ENCODE data around the gene FPR2. TPM values are rescaled to one million over a fixed set of nuclear protein-coding genes. Genes with fewer than 3 reads are reported as not detected.

The FPR2 gene
- total and polyA plus RNA-seq, 10 of the 15 experiments (the other 5 are each of a cell fraction or from before 2014, with no cell fraction given) = not detected

- H4K20me1 ChIP-seq (ENCODE audit: control insufficient read depth, insufficient read depth) = no peaks in the 10 kb centered on the region
- no peak overlapping the region for H3K9ac ChIP-seq (ENCODE audit: control insufficient read depth, insufficient read depth, low read length)
- no peak overlapping the region for H3K4me3 ChIP-seq
- RAD21 ChIA-PET (ENCODE audit: unreplicated experiment) = interaction anchor here (1.4 kb wide), 1 partner anchor 127 kb away, joined by 3 read pairs; no protein-coding TSS in a partner anchor
- WGBS (ENCODE audit: insufficient coverage, insufficient replicate concordance, low lambda C conversion rate, missing lambda C conversion rate) = 39% methylated on average over 6 of the region's 6 CpGs
- peaks cover 7% of the 10 kb centered on the region; the same call in 2 of the 3 replicates for H3K9me3 ChIP-seq (replicated peaks; ENCODE audit: control insufficient read depth, insufficient read depth, low read length)
- H3K36me3 ChIP-seq (ENCODE audit: control insufficient read depth in 2 of 2, insufficient read depth in 2 of 2, low read length in 1 of 2) = no peaks in the 10 kb centered on the region
- FAIRE-seq (no peak), ATAC-seq (no peak), DNase-seq (ENCODE audit: low read depth, low spot score) (no peak)
- in situ Hi-C loops (cut with MboI) = no loop called here
- SMC1A ChIA-PET (ENCODE audit: uncharacterized antibody, unreplicated experiment) = interaction anchor here (0.8 kb wide), 1 partner anchor 453 kb away, joined by 3 read pairs; no protein-coding TSS in a partner anchor
- BruUV-seq (replicated peaks) = no TSS peak
- H3K4me1 ChIP-seq (ENCODE audit: control insufficient read depth, insufficient read depth, low read length) = no peaks in the 10 kb centered on the region
- POLR2A ChIA-PET = no interaction called here
- intact Hi-C loops (cut with micrococcal nuclease; ENCODE audit: unreplicated experiment) = no loop called here
- no peaks in the 10 kb centered on the region for H3K27me3 ChIP-seq (replicated peaks in 1 of 2; ENCODE audit: control insufficient read depth in 2 of 2, insufficient read depth in 2 of 2, low read length in 1 of 2)
- H2AFZ ChIP-seq (ENCODE audit: control insufficient read depth, low read depth, low read length) = no peak overlapping the region
- CTCF ChIA-PET = interaction anchor here (1.6 kb wide), 1 partner anchor 123 kb away, joined by 3 read pairs; no protein-coding TSS in a partner anchor
- TF ChIP-seq RAD51 (IDR thresholded peaks at IDR 0.05) (peak; percentile 46; the same call in 1 of the 2 replicates), STAT3 (IDR thresholded peaks at IDR 0.05; ENCODE audit: low read depth, low read length) (no peak)
- H3K4me2 ChIP-seq (ENCODE audit: control insufficient read depth, insufficient read depth) = no peak overlapping the region
- no peak overlapping the region for H3K27ac ChIP-seq (ENCODE audit: control insufficient read depth, insufficient read depth)
- H3K79me2 ChIP-seq (ENCODE audit: control insufficient read depth, insufficient read depth, low read length) = no peaks in the 10 kb centered on the region
Measured at GRCh38 chr19:51784109-51784785, 23.3 kb downstream of the FPR2 start.

GRCh38 chr19:51784922-51785690, 24.1 kb downstream of the FPR2 start:
- 18% methylated on average over 6 of the region's 6 CpGs for WGBS (ENCODE audit: insufficient coverage, insufficient replicate concordance, low lambda C conversion rate, missing lambda C conversion rate)
- TF ChIP-seq TBL1XR1 (IDR thresholded peaks at IDR 0.05; ENCODE audit: low read depth, low read length) (no peak), ZBTB40 (IDR thresholded peaks at IDR 0.05; ENCODE audit: borderline replicate concordance) (no peak), IKZF2 (IDR thresholded peaks at IDR 0.05) (0 out of 4 replicates have a peak, but pooled peaks of 1 of the 2 experiments have one; percentile 30), PKNOX1 (IDR thresholded peaks at IDR 0.05) (peak; percentile 54), NFYB (IDR thresholded peaks at IDR 0.05; ENCODE audit: insufficient read depth, low read depth, low read length) (peak; percentile 76), RELA (IDR thresholded peaks at IDR 0.05; ENCODE audit: borderline replicate concordance, partially characterized antibody) (no peak)

More at GRCh38 chr19:51784922-51785690, 24.1 kb downstream of the FPR2 start:
- H3K36me3 ChIP-seq (ENCODE audit: control insufficient read depth in 2 of 2, insufficient read depth in 2 of 2, low read length in 1 of 2) = no peaks in the 10 kb centered on the region
- FAIRE-seq = no peak
- H3K9me3 ChIP-seq (replicated peaks; ENCODE audit: control insufficient read depth, insufficient read depth, low read length) = peaks cover 7% of the 10 kb centered on the region; the same call in 2 of the 3 replicates
- RAD21 ChIA-PET (ENCODE audit: unreplicated experiment) = interaction anchor here (1.4 kb wide), 1 partner anchor 128 kb away, joined by 3 read pairs; no protein-coding TSS in a partner anchor
- no peak overlapping the region for H3K4me2 ChIP-seq (ENCODE audit: control insufficient read depth, insufficient read depth)
- no peak overlapping the region for H3K9ac ChIP-seq (ENCODE audit: control insufficient read depth, insufficient read depth, low read length)
- no peaks in the 10 kb centered on the region for H3K79me2 ChIP-seq (ENCODE audit: control insufficient read depth, insufficient read depth, low read length)
- no peak overlapping the region; the same call in 1 of the 2 replicates for H2AFZ ChIP-seq (ENCODE audit: control insufficient read depth, low read depth, low read length)
- peak; percentile 22; the same call in 2 of the 3 replicates for ATAC-seq
- DNase-seq (ENCODE audit: low read depth, low spot score) = peak; percentile 32
- H3K27me3 ChIP-seq (replicated peaks in 1 of 2; ENCODE audit: control insufficient read depth in 2 of 2, insufficient read depth in 2 of 2, low read length in 1 of 2) = no peaks in the 10 kb centered on the region
- no peaks in the 10 kb centered on the region for H3K4me1 ChIP-seq (ENCODE audit: control insufficient read depth, insufficient read depth, low read length)
- CTCF ChIA-PET = interaction anchor here (0.8 to 1.6 kb wide), 2 partner anchors 124 to 128 kb away, joined by 3 read pairs; no protein-coding TSS in a partner anchor
- H3K27ac ChIP-seq (ENCODE audit: control insufficient read depth, insufficient read depth) = no peak overlapping the region
- no peak overlapping the region for H3K4me3 ChIP-seq
- no TSS peak for BruUV-seq (replicated peaks)
- POLR2A ChIA-PET = no interaction called here
- in situ Hi-C loops (cut with MboI) = no loop called here
- SMC1A ChIA-PET (ENCODE audit: uncharacterized antibody, unreplicated experiment) = interaction anchor here (0.8 kb wide), 1 partner anchor 452 kb away, joined by 3 read pairs; no protein-coding TSS in a partner anchor
- intact Hi-C loops (cut with micrococcal nuclease; ENCODE audit: unreplicated experiment) = no loop called here
- no peaks in the 10 kb centered on the region for H4K20me1 ChIP-seq (ENCODE audit: control insufficient read depth, insufficient read depth)

Data from GM12878 (cell line).